ENCODE data around the gene MANSC4.

GRCh38 chr12:27802511-27802910, 22.5 kb upstream of the MANSC4 start:
- TF ChIP-seq CTCF (IDR thresholded peaks at IDR 0.05) (no peak), POLR2A (IDR thresholded peaks at IDR 0.05) (no peak)

Data from heart left ventricle (tissue), 13 donors.